SK-N-SH treated with all-trans-retinoic acid at 6 μM for 48 hours (cell line): ENCODE data around the gene SFN.
"Not testable (repeated sequence)": the region's sequence is repeated elsewhere in the genome, so short reads cannot be mapped to it uniquely, and the experiment has no call there.

Experiments used
- ATAC-seq: fragments of 200-7000 bp; cut with Tn5 transposase; 3 replicates; pipeline ENCODE4 v1.9.1; 2020; ENCODE audit warnings: mild to moderate bottlenecking, moderate library complexity
- ARNTL ChIP-seq: fragments of 450-650 bp; formaldehyde crosslinking; IDR thresholded peaks from 2 replicates; pipeline ENCODE4 v1.5.0; 2020; ENCODE audit warnings: low read depth, mild to moderate bottlenecking, moderate library complexity, borderline replicate concordance
- BACH2 ChIP-seq: fragments of 250-450 bp; sonication (Bioruptor Pico); IDR thresholded peaks from 2 replicates; pipeline ENCODE4 v1.9.0; 2021; ENCODE audit warnings: mild to moderate bottlenecking, borderline replicate concordance
- CSDC2 ChIP-seq: fragments of 250-450 bp; sonication (Bioruptor Pico); IDR thresholded peaks from 2 replicates; pipeline ENCODE4 v1.5.0; 2020; ENCODE audit warnings: mild to moderate bottlenecking, moderate library complexity
- ESRRG ChIP-seq: fragments of 250-450 bp; sonication (Bioruptor Pico); IDR thresholded peaks from 2 replicates; pipeline ENCODE4 v1.6.1; 2021; ENCODE audit warnings: mild to moderate bottlenecking
- GLIS3 ChIP-seq: fragments of 250-450 bp; sonication (Bioruptor Pico); IDR thresholded peaks from 2 replicates; pipeline ENCODE4 v1.5.0; 2020; ENCODE audit warnings: mild to moderate bottlenecking, moderate library complexity
- OSR1 ChIP-seq: fragments of 250-450 bp; sonication (Bioruptor Pico); IDR thresholded peaks from 2 replicates; pipeline ENCODE4 v1.8.0; 2022; ENCODE audit warnings: moderate library complexity, mild to moderate bottlenecking, inconsistent platforms
- PPARA ChIP-seq: fragments of 250-450 bp; sonication (Bioruptor Pico); IDR thresholded peaks from 2 replicates; pipeline ENCODE4 v1.5.0; 2020; ENCODE audit warnings: mild to moderate bottlenecking, borderline replicate concordance
- RARB ChIP-seq: fragments of 250-450 bp; sonication (Bioruptor Pico); IDR thresholded peaks from 2 replicates; pipeline ENCODE4 v1.8.0; 2021; ENCODE audit warnings: mild to moderate bottlenecking, moderate library complexity
- SNAI2 ChIP-seq: fragments of 250-450 bp; sonication (Bioruptor Pico); IDR thresholded peaks from 2 replicates; pipeline ENCODE4 v1.5.0; 2020; ENCODE audit warnings: mild to moderate bottlenecking, moderate library complexity
- TCF4 ChIP-seq: fragments of 250-450 bp; sonication (Bioruptor Pico); IDR thresholded peaks from 2 replicates; pipeline ENCODE4 v1.8.0; 2021; ENCODE audit warnings: mild to moderate bottlenecking, moderate library complexity, borderline replicate concordance
- TOX ChIP-seq: fragments of 250-450 bp; sonication (Bioruptor Pico); IDR thresholded peaks from 2 replicates; pipeline ENCODE4 v1.8.0; 2021; ENCODE audit warnings: mild to moderate bottlenecking, moderate library complexity, borderline replicate concordance
- ZC3H10 ChIP-seq: fragments of 250-450 bp; sonication (Bioruptor Pico); IDR thresholded peaks from 2 replicates; pipeline ENCODE4 v1.5.1; 2021; ENCODE audit warnings: mild to moderate bottlenecking, moderate library complexity
- ZFP3 ChIP-seq: fragments of 250-450 bp; sonication (Bioruptor Pico); IDR thresholded peaks from 2 replicates; pipeline ENCODE4 v1.5.0; 2020; ENCODE audit warnings: mild to moderate bottlenecking, moderate library complexity
- ZFP30 ChIP-seq: fragments of 450-650 bp; formaldehyde crosslinking; IDR thresholded peaks from 2 replicates; pipeline ENCODE4 v1.5.0; 2022; ENCODE audit warnings: mild to moderate bottlenecking, moderate library complexity
- ZNF565 ChIP-seq: fragments of 450-650 bp; formaldehyde crosslinking; conservative IDR thresholded peaks from 2 replicates; pipeline ENCODE4 v1.5.0; 2020; ENCODE audit warnings: low read depth, mild to moderate bottlenecking, moderate library complexity
- ZNF8 ChIP-seq: fragments of 450-650 bp; formaldehyde crosslinking; IDR thresholded peaks from 2 replicates; pipeline ENCODE4 v1.5.0; 2020; ENCODE audit warnings: mild to moderate bottlenecking, moderate library complexity
- TF ChIP-seq, protein P1 (sequence below): fragments of 250-450 bp; sonication (Bioruptor Pico); IDR thresholded peaks from 2 replicates; pipeline ENCODE4 v1.5.1; 2020; ENCODE audit warnings: low read depth, mild to moderate bottlenecking, moderate library complexity
- TF ChIP-seq, protein P2 (sequence below): fragments of 250-450 bp; sonication (Bioruptor Pico); IDR thresholded peaks from 2 replicates; pipeline ENCODE4 v1.5.0; 2020; ENCODE audit warnings: mild to moderate bottlenecking, moderate library complexity
- TF ChIP-seq, protein P3 (sequence below): fragments of 250-450 bp; sonication (Bioruptor Pico); IDR thresholded peaks from 2 replicates; pipeline ENCODE4 v1.8.0; 2021; ENCODE audit warnings: low read depth, mild to moderate bottlenecking, moderate library complexity, borderline replicate concordance
- TF ChIP-seq, protein P4 (sequence below): fragments of 250-450 bp; sonication (Bioruptor Pico); IDR thresholded peaks from 2 replicates; pipeline ENCODE4 v1.5.1; 2021; ENCODE audit warnings: mild to moderate bottlenecking, moderate library complexity

SFN gene

DNA sequence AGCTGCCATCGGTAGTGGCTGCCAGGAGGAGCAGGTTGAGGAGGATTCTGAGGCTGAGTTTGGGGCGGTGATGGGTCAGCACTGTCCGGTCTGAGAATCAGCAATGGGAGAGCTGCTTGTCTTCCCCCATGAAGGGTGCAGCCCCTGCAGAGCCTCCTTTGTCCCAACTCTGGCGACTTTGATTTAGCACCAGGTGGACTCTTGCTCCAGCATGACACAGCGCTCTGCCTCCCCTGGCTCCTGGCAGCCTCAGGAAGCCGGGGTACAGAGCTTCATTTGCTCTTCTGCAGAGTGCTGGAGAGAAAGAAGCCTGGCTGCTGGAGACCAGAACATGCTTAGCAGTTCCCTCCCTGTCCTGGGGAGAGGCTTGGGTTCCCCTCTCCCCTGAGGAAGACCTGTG lies 23.2 kb upstream of the SFN start:
- no peak for ATAC-seq
- TF ChIP-seq BACH2 (CRISPR knock-in tag) (no peak), ESRRG (CRISPR knock-in tag) (no peak), TOX (no peak), ARNTL (no peak), SNAI2 (CRISPR knock-in tag) (no peak), ZFP30 (CRISPR knock-in tag) (no peak), CSDC2 (CRISPR knock-in tag) (no peak), ZNF8 (CRISPR knock-in tag) (no peak), ZC3H10 (no peak), PPARA (no peak), OSR1 (CRISPR knock-in tag) (no peak), GLIS3 (no peak), RARB (CRISPR knock-in tag) (no peak), TCF4 (CRISPR knock-in tag) (no peak), ZFP3 (no peak), ZNF565 (CRISPR knock-in tag) (no peak)
- TF ChIP-seq, protein P1, sequence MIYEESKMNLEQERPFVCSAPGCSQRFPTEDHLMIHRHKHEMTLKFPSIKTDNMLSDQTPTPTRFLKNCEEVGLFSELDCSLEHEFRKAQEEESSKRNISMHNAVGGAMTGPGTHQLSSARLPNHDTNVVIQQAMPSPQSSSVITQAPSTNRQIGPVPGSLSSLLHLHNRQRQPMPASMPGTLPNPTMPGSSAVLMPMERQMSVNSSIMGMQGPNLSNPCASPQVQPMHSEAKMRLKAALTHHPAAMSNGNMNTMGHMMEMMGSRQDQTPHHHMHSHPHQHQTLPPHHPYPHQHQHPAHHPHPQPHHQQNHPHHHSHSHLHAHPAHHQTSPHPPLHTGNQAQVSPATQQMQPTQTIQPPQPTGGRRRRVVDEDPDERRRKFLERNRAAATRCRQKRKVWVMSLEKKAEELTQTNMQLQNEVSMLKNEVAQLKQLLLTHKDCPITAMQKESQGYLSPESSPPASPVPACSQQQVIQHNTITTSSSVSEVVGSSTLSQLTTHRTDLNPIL, result no peak

DNA sequence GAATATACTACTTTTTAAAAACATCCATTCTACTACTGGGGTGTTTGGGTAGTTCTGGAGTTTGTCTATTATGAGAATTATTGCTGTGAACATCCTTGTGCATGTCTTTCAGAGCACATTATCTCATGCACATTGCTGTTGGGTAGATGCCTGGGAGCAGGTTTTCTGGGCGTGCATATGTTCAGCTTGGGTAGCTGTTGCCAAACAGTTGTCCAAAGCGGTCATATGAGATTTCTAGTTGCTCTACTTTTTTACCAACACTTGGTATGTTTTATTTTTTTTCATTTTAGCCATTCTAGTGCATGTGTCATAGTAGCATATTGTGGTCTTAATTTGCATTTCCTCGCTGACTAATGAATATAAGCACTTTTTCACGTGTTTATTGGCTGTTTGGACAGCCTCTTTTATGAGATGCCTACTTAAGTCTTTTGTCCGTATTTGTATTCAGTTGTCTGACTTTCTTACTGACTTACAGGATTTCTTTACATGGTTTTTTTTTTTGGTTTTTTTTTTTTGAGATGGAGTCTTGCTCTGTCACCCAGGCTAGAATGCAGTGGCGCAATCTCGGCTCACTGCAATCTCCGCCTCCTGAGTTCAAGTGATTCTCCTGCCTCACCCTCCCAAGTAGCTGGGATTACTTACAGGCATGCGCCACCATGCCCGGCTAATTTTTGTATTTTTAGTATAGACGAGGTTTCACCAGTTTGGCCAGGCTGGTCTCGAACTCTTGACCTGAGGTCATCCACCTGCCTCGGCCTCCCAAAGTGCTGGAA lies 18.3 kb upstream of the SFN start:
- TF ChIP-seq ZC3H10, result no peak
- no peak for TF ChIP-seq BACH2 (CRISPR knock-in tag)
- TF ChIP-seq TOX, result no peak
- TF ChIP-seq TCF4 (CRISPR knock-in tag), result no peak
- TF ChIP-seq, protein P2, sequence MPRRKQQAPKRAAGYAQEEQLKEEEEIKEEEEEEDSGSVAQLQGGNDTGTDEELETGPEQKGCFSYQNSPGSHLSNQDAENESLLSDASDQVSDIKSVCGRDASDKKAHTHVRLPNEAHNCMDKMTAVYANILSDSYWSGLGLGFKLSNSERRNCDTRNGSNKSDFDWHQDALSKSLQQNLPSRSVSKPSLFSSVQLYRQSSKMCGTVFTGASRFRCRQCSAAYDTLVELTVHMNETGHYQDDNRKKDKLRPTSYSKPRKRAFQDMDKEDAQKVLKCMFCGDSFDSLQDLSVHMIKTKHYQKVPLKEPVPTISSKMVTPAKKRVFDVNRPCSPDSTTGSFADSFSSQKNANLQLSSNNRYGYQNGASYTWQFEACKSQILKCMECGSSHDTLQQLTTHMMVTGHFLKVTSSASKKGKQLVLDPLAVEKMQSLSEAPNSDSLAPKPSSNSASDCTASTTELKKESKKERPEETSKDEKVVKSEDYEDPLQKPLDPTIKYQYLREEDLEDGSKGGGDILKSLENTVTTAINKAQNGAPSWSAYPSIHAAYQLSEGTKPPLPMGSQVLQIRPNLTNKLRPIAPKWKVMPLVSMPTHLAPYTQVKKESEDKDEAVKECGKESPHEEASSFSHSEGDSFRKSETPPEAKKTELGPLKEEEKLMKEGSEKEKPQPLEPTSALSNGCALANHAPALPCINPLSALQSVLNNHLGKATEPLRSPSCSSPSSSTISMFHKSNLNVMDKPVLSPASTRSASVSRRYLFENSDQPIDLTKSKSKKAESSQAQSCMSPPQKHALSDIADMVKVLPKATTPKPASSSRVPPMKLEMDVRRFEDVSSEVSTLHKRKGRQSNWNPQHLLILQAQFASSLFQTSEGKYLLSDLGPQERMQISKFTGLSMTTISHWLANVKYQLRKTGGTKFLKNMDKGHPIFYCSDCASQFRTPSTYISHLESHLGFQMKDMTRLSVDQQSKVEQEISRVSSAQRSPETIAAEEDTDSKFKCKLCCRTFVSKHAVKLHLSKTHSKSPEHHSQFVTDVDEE (CRISPR knock-in tag), result no peak
- no peak for TF ChIP-seq OSR1 (CRISPR knock-in tag)
- TF ChIP-seq, protein P3, sequence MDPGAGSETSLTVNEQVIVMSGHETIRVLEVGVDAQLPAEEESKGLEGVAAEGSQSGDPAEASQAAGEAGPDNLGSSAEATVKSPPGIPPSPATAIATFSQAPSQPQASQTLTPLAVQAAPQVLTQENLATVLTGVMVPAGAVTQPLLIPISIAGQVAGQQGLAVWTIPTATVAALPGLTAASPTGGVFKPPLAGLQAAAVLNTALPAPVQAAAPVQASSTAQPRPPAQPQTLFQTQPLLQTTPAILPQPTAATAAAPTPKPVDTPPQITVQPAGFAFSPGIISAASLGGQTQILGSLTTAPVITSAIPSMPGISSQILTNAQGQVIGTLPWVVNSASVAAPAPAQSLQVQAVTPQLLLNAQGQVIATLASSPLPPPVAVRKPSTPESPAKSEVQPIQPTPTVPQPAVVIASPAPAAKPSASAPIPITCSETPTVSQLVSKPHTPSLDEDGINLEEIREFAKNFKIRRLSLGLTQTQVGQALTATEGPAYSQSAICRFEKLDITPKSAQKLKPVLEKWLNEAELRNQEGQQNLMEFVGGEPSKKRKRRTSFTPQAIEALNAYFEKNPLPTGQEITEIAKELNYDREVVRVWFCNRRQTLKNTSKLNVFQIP (CRISPR knock-in tag), result no peak
- TF ChIP-seq, all 23 proteins: peak for 0

DNA sequence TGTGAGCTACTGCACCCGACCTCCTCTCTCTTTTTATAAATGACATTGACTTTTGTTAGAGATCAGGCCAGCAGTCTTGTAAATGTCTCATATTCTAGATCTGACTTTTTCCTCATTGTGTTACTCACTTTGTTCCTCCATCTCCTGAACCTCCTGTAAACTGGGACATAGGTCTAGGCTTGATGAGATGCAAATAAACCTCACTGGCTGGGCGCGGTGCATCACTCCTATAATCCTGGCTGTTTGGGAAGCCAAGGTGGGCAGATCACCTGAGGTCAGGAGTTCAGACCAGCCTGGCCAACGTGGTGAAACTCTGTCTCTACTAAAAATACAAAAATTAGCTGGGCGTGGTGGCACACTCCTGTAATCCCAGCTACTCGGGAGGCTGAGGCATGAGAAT lies 15.1 kb upstream of the SFN start:
- ATAC-seq, result not testable (repeated sequence)

More for the DNA sequence above, 18.3 kb upstream of the SFN start:
- no peak for ATAC-seq

DNA sequence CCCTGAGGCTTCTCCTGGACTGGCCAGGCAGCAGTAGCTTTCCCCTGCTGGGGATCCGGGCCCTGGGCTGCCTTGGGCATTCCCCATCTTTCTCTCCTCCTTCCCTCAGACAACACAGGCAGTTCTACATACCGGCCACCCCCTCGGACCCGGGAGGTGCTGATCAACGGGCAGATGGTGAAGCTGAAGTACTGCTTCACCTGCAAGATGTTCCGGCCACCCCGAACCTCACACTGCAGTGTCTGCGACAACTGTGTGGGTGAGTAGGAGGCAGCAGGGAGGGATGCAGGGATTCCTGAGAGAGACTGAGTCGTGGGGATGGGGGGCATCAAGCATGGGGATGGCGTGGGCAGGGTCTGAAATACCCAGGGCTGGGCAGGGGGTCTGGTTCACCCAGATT lies 14.4 kb upstream of the SFN start:
- no peak for ATAC-seq
- TF ChIP-seq ZC3H10 (no peak), ZFP30 (CRISPR knock-in tag) (no peak), RARB (CRISPR knock-in tag) (no peak)
- TF ChIP-seq, protein P2 (CRISPR knock-in tag), result no peak
- TF ChIP-seq, protein P4, sequence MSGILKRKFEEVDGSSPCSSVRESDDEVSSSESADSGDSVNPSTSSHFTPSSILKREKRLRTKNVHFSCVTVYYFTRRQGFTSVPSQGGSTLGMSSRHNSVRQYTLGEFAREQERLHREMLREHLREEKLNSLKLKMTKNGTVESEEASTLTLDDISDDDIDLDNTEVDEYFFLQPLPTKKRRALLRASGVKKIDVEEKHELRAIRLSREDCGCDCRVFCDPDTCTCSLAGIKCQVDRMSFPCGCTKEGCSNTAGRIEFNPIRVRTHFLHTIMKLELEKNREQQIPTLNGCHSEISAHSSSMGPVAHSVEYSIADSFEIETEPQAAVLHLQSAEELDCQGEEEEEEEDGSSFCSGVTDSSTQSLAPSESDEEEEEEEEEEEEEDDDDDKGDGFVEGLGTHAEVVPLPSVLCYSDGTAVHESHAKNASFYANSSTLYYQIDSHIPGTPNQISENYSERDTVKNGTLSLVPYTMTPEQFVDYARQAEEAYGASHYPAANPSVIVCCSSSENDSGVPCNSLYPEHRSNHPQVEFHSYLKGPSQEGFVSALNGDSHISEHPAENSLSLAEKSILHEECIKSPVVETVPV, result no peak
- TF ChIP-seq, protein P1, result no peak
